Measurements from ENCODE around the gene VWC2L. TPM values are rescaled to one million over a fixed set of nuclear protein-coding genes. Genes with fewer than 3 reads are reported as not detected.

The VWC2L gene
- total and polyA plus RNA-seq, 2 donors (not counting 3 experiments of a cell fraction or from before 2014, with no cell fraction given): not detected

- no peaks in the 10 kb centered on the region for H3K27me3 ChIP-seq (ENCODE audit: control insufficient read depth in 2 of 2, insufficient read depth in 2 of 2, low read length in 2 of 2)
- no peak overlapping the region for H3K27ac ChIP-seq (ENCODE audit: insufficient read depth, low read depth, low read length)
- TF ChIP-seq FOS (IDR thresholded peaks at IDR 0.05; ENCODE audit: borderline replicate concordance, insufficient read depth, low read length) (no peak), POLR2AphosphoS5 (IDR thresholded peaks at IDR 0.05; ENCODE audit: insufficient read depth, low read depth, low read length) (no peak), GATA2 (IDR thresholded peaks at IDR 0.05; ENCODE audit: insufficient read depth, insufficient read length, low read depth, low read length) (no peak), MAX (IDR thresholded peaks at IDR 0.05; ENCODE audit: insufficient read depth, insufficient read length) (no peak), EZH2 (IDR thresholded peaks at IDR 0.05; ENCODE audit: borderline replicate concordance, low read depth, low read length, severe bottlenecking) (no peak), JUN (IDR thresholded peaks at IDR 0.05; ENCODE audit: borderline replicate concordance, insufficient read depth, insufficient read length, low read depth) (no peak), CTCF (IDR thresholded peaks at IDR 0.05; ENCODE audit: extremely low read depth in 1 of 2, insufficient read depth in 1 of 2, low read depth in 1 of 2, low read length in 2 of 2) (no peak)
- no peak overlapping the region for H3K4me3 ChIP-seq (replicated peaks in 1 of 3; ENCODE audit: insufficient read depth in 1 of 3, low read depth in 1 of 3, low read length in 3 of 3)
- intact Hi-C loops (cut with micrococcal nuclease): no loop called here
- H3K36me3 ChIP-seq (ENCODE audit: control insufficient read depth in 2 of 2, extremely low read depth in 1 of 2, insufficient read depth in 2 of 2, low read length in 2 of 2): no peaks in the 10 kb centered on the region
- H3K4me1 ChIP-seq (ENCODE audit: control insufficient read depth, extremely low read depth, insufficient read depth, low read length): no peaks in the 10 kb centered on the region
- FAIRE-seq: no peak
- DNase-seq (ENCODE audit: low read depth, low spot score): no peak
- H3K9ac ChIP-seq (replicated peaks; ENCODE audit: extremely low read depth, insufficient read depth, low read length): no peak overlapping the region
- BruUV-seq (replicated peaks): no TSS peak
- no peak overlapping the region for H3K4me2 ChIP-seq (ENCODE audit: insufficient read depth, low read length)
- H4K20me1 ChIP-seq (replicated peaks; ENCODE audit: control insufficient read depth, extremely low read depth, insufficient read depth, low read length): no peaks in the 10 kb centered on the region
- no peaks in the 10 kb centered on the region for H3K79me2 ChIP-seq (ENCODE audit: control insufficient read depth, insufficient read depth, low read length)
- no peak overlapping the region for H2AFZ ChIP-seq (ENCODE audit: low read depth, low read length)
- dilution Hi-C loops (cut with MboI; ENCODE audit: extremely low pct_ligation_motif_present, low sequenced_read_pairs): no loop called here
- no peaks in the 10 kb centered on the region for H3K9me1 ChIP-seq (replicated peaks; ENCODE audit: control insufficient read depth, extremely low read depth, insufficient read depth, low read length)
- no peaks in the 10 kb centered on the region for H3K9me3 ChIP-seq (replicated peaks; ENCODE audit: control insufficient read depth, insufficient read depth, low read length)
- CTCF ChIA-PET: no interaction called here
- POLR2A ChIA-PET: no interaction called here
Measured at GRCh38 chr2:214542866-214543265, 132.0 kb downstream of the VWC2L start.
